Retinal pigment epithelial cell (primary cell): ENCODE data around the gene RERE.
A peak's percentile ranks its signal among the peaks of the same experiment; 100 is the strongest.

Experiments used
- DNase-seq: peaks from one replicate; pipeline ENCODE4 v3.0.0-alpha.2; 2010; ENCODE audit warnings: low read depth
- H3K4me3 ChIP-seq: 2 replicates; pipeline ENCODE4 v1.5.1; 2011; ENCODE audit warnings: mild to moderate bottlenecking, low read length, control low read depth, moderate library complexity
- TF ChIP-seq, protein P1 (sequence below): conservative IDR thresholded peaks from 2 replicates; pipeline ENCODE4 v1.5.1; 2011; ENCODE audit warnings: low read depth, low read length, control low read depth, inconsistent platforms

The RERE gene

DNA sequence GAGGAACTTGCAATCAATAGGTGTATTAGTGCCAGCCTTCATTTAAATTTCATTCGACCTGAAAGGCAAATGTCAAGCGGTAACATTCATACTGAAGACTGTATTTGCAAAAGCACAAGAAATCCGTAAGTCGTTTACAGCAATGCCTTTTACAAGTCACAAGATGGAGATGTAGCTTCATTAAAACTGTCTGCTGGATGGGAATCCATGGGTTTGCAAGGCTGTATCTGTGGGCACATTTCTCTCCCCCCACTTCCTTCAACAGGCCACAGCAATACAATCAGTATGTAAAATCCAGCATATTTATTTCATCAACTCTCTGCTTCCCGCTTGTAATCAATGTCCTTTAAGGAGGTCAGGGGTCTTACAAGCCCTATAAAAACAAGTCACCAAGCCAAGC is 352.4 kb downstream of the RERE start:
- TF ChIP-seq, protein P1, sequence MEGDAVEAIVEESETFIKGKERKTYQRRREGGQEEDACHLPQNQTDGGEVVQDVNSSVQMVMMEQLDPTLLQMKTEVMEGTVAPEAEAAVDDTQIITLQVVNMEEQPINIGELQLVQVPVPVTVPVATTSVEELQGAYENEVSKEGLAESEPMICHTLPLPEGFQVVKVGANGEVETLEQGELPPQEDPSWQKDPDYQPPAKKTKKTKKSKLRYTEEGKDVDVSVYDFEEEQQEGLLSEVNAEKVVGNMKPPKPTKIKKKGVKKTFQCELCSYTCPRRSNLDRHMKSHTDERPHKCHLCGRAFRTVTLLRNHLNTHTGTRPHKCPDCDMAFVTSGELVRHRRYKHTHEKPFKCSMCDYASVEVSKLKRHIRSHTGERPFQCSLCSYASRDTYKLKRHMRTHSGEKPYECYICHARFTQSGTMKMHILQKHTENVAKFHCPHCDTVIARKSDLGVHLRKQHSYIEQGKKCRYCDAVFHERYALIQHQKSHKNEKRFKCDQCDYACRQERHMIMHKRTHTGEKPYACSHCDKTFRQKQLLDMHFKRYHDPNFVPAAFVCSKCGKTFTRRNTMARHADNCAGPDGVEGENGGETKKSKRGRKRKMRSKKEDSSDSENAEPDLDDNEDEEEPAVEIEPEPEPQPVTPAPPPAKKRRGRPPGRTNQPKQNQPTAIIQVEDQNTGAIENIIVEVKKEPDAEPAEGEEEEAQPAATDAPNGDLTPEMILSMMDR, result no peak
- H3K4me3 ChIP-seq, result no peak overlapping the region
- DNase-seq, result no peak

DNA sequence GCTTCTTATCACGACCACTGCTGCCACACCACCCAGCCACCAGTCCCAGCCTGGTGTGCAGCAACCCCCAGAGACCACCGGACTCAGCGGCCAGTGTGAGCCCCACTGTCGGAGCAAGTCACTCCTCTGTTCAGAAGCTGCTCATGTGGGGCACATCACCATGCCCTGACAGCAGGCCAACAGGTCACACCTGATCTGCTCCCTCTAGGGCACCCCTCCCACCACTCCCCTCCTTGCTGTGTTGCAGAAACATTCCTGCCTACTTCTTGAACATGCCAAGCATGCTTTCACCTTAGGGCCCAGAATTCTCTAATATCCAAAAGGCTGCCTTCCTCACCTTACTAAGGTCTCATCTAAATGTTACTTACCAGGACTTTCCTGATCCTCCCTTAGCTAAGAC is 353.1 kb downstream of the RERE start:
- H3K4me3 ChIP-seq, result no peak overlapping the region
- TF ChIP-seq, protein P1, result no peak
- DNase-seq, result no peak

DNA sequence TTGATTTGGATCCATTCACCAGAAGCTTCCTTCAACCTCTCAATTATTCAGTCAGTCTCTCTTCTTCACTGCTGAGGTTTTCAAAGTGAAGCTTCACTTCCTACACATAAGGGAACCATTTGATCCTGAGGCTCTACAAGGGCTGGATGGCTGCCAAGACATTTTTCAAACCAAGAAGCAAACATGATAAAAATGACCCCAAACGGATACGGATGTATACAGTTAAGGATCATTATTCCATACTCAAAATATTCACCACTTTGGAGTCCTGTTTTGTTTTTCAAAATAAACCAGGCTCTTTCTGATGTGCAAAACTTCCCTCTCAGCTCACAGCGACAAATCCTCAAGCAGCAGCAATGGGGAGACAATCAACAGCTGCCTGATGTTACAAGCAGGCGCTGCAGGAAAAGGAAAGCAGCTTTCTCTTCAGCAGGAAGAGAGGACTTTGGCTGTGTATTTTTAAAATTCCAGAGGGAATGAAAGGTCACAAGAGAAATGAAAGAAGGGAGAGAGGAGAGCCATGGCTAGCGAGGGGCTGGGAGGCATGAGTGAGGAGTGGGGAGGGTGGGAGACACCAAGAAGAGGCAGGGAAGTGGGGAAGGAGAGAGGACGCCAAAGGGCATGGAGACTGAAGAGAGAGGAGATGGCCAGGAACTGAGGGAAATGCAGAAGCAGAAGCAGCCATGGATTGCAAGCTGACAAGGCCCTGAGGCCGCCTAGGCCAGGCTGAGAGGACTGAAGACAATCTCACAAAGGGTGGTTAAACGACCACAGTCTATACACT is 354.1 kb downstream of the RERE start:
- TF ChIP-seq, protein P1, result no peak
- DNase-seq, result peak; percentile 33
- H3K4me3 ChIP-seq, result no peak overlapping the region

DNA sequence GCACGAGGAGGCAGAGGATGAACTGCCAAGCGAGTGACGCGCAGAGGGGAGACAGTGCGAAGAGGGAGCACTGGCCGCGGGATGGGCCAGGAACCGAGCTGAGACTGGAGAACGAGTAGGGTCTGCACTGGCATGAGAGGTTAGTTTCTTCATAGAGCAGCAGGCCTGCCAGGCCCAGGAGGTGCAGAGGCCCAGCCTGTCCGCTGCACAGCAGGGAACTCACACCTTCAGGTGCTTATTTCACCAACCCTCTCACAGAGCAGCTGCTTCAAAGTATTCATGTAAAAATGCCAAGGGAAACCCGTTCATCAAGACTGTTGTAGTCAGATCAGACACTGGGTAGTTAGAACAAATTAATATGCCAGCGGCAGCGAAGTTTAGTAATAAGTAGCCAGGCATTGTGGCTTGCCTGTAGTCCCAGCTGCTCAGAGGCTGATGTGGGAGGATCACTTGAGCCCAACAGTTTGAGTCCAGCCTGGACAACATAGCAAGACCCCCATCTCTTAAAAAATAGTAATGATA is 355.0 kb downstream of the RERE start:
- DNase-seq, result no peak
- no peak overlapping the region for H3K4me3 ChIP-seq
- TF ChIP-seq, protein P1, result no peak

DNA sequence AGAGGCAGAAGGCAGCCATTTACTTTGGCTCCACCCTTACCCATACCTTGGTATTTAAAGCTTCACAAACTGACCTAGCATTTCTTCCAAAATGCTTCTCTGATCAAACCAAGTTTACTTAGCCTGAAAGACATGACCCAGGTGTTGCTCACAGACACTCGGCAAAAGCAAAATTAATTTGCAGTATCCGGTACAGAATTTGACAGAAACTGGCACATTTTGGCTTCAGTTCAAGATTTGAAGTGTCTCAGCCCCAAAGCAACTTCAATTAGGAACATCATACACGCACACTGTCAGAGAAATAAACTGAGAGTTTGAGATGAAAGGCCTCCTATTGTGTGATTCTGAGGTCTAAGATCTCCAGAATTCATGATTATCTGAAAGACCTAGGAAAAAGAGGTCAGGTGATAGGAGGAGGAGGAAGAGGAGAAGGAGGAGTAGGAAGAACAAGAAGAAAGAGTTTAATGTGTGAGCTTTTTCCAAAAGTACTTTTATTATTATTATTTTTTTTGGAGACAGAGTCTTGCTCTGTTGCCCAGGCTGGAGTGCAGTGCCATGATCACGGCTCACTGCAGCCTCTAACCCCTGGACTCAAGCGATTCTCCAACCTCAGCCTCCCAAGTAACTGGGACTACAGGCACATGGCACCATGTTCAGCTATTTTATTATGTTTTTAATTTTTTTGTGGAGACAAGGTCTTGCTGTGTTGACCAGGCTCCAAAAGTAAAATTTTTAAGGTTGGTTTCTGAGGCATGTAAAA is 355.9 kb downstream of the RERE start:
- TF ChIP-seq, protein P1, result no peak
- H3K4me3 ChIP-seq, result no peak overlapping the region
- DNase-seq, result no peak

DNA sequence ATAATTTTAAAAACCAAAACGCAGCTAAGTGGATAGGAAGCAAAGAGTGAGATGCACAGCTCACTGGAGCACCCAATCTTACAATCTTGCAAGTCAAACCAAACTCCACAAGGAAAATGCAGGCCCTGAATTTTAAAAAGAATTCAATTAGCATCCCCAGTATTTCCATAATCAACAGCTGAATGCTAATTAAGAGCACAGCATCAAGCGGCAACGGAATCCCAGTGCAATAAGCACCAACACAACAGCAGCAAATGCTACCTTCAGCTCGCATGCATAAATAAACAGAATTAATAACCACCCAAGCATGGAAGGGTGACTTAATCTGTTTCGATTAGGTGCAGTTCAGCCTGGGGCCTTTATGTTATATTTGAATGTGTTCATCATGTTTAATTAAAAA is 356.7 kb downstream of the RERE start:
- DNase-seq, result no peak
- TF ChIP-seq, protein P1, result no peak
- H3K4me3 ChIP-seq, result no peak overlapping the region

DNA sequence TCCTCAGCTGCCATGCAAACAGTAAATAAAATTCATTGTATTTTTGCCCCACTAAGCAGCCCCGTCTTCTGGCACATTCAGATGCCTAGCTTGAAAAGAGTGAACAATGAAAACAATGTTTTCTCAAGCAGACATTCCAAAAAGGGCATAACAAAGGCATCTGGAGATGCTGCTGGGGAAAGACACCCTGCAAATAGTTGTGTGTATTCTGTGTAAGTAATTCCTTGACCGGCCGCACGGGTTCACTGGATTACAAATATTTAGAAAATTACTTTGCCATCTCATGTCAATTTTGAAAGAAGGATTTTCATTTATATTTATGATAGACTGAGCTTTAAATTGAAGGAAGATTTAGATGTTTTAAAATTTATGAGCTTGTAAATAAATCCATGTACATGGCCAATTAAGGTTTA is 357.3 kb downstream of the RERE start:
- TF ChIP-seq, protein P1, result peak; percentile 34
- no peak overlapping the region for H3K4me3 ChIP-seq
- no peak for DNase-seq
